SK-N-SH treated with all-trans-retinoic acid at 6 μM for 48 hours (cell line): ENCODE data around the gene CTSC.

Experiments
- ATAC-seq: fragments of 200-7000 bp; cut with Tn5 transposase; 3 replicates; pipeline ENCODE4 v1.9.1; 2020; ENCODE audit warnings: mild to moderate bottlenecking, moderate library complexity
- BACH2 ChIP-seq: fragments of 250-450 bp; sonication (Bioruptor Pico); IDR thresholded peaks from 2 replicates; pipeline ENCODE4 v1.9.0; 2021; ENCODE audit warnings: mild to moderate bottlenecking, borderline replicate concordance
- CSDC2 ChIP-seq: fragments of 250-450 bp; sonication (Bioruptor Pico); IDR thresholded peaks from 2 replicates; pipeline ENCODE4 v1.5.0; 2020; ENCODE audit warnings: mild to moderate bottlenecking, moderate library complexity
- ESRRG ChIP-seq: fragments of 250-450 bp; sonication (Bioruptor Pico); IDR thresholded peaks from 2 replicates; pipeline ENCODE4 v1.6.1; 2021; ENCODE audit warnings: mild to moderate bottlenecking
- GLIS3 ChIP-seq: fragments of 250-450 bp; sonication (Bioruptor Pico); IDR thresholded peaks from 2 replicates; pipeline ENCODE4 v1.5.0; 2020; ENCODE audit warnings: mild to moderate bottlenecking, moderate library complexity
- ISL1 ChIP-seq: fragments of 250-450 bp; sonication (Bioruptor Pico); IDR thresholded peaks from 2 replicates; pipeline ENCODE4 v2.1.2; 2022; ENCODE audit warnings: mild to moderate bottlenecking, moderate library complexity
- PPARA ChIP-seq: fragments of 250-450 bp; sonication (Bioruptor Pico); IDR thresholded peaks from 2 replicates; pipeline ENCODE4 v1.5.0; 2020; ENCODE audit warnings: mild to moderate bottlenecking, borderline replicate concordance
- RARB ChIP-seq: fragments of 250-450 bp; sonication (Bioruptor Pico); IDR thresholded peaks from 2 replicates; pipeline ENCODE4 v1.8.0; 2021; ENCODE audit warnings: mild to moderate bottlenecking, moderate library complexity
- SNAI2 ChIP-seq: fragments of 250-450 bp; sonication (Bioruptor Pico); IDR thresholded peaks from 2 replicates; pipeline ENCODE4 v1.5.0; 2020; ENCODE audit warnings: mild to moderate bottlenecking, moderate library complexity
- TCF4 ChIP-seq: fragments of 250-450 bp; sonication (Bioruptor Pico); IDR thresholded peaks from 2 replicates; pipeline ENCODE4 v1.8.0; 2021; ENCODE audit warnings: mild to moderate bottlenecking, moderate library complexity, borderline replicate concordance
- TOX ChIP-seq: fragments of 250-450 bp; sonication (Bioruptor Pico); IDR thresholded peaks from 2 replicates; pipeline ENCODE4 v1.8.0; 2021; ENCODE audit warnings: mild to moderate bottlenecking, moderate library complexity, borderline replicate concordance
- ZC3H10 ChIP-seq: fragments of 250-450 bp; sonication (Bioruptor Pico); IDR thresholded peaks from 2 replicates; pipeline ENCODE4 v1.5.1; 2021; ENCODE audit warnings: mild to moderate bottlenecking, moderate library complexity
- ZFP30 ChIP-seq: fragments of 450-650 bp; formaldehyde crosslinking; IDR thresholded peaks from 2 replicates; pipeline ENCODE4 v1.5.0; 2022; ENCODE audit warnings: mild to moderate bottlenecking, moderate library complexity
- ZNF565 ChIP-seq: fragments of 450-650 bp; formaldehyde crosslinking; conservative IDR thresholded peaks from 2 replicates; pipeline ENCODE4 v1.5.0; 2020; ENCODE audit warnings: low read depth, mild to moderate bottlenecking, moderate library complexity
- ZNF70 ChIP-seq: fragments of 450-650 bp; formaldehyde crosslinking; IDR thresholded peaks from 2 replicates; pipeline ENCODE4 v1.5.0; 2020; ENCODE audit warnings: mild to moderate bottlenecking, moderate library complexity
- ZNF8 ChIP-seq: fragments of 450-650 bp; formaldehyde crosslinking; IDR thresholded peaks from 2 replicates; pipeline ENCODE4 v1.5.0; 2020; ENCODE audit warnings: mild to moderate bottlenecking, moderate library complexity
- TF ChIP-seq, protein P1 (sequence below): fragments of 250-450 bp; sonication (Bioruptor Pico); IDR thresholded peaks from 2 replicates; pipeline ENCODE4 v1.5.1; 2021; ENCODE audit warnings: mild to moderate bottlenecking, moderate library complexity
- TF ChIP-seq, protein P2 (sequence below): fragments of 250-450 bp; sonication (Bioruptor Pico); IDR thresholded peaks from 2 replicates; pipeline ENCODE4 v1.8.0; 2021; ENCODE audit warnings: low read depth, mild to moderate bottlenecking, moderate library complexity, borderline replicate concordance
- TF ChIP-seq, protein P3 (sequence below): fragments of 250-450 bp; sonication (Bioruptor Pico); IDR thresholded peaks from 2 replicates; pipeline ENCODE4 v1.5.0; 2020; ENCODE audit warnings: mild to moderate bottlenecking, moderate library complexity
- TF ChIP-seq, protein P4 (sequence below): fragments of 250-450 bp; sonication (Bioruptor Pico); IDR thresholded peaks from 2 replicates; pipeline ENCODE4 v1.8.0; 2020; ENCODE audit warnings: mild to moderate bottlenecking, moderate library complexity, borderline replicate concordance
- TF ChIP-seq, protein P5 (sequence below): fragments of 250-450 bp; sonication (Bioruptor Pico); IDR thresholded peaks from 2 replicates; pipeline ENCODE4 v1.5.1; 2020; ENCODE audit warnings: low read depth, mild to moderate bottlenecking, moderate library complexity

CTSC gene

DNA sequence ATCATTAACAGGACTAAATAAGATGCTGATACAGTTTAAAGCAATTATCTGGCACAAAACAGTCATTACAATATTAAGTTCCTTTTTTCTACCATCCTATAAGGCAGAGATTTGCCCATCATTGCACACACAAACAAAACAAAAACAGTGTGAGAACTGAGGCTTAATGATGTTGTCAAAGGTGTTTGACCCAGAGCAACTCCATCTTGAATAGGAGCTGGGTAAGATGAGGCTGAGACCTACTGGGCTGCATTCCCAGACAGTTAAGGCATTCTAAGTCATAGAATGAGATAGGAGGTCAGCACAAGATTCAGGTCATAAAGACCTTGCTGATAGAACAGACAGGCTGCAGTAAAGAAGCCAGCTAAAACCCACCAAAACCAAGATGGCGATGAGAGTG is 33.2 kb downstream of the CTSC start:
- no peak for ATAC-seq
- no peak for TF ChIP-seq TCF4 (CRISPR knock-in tag)
- TF ChIP-seq, protein P1, sequence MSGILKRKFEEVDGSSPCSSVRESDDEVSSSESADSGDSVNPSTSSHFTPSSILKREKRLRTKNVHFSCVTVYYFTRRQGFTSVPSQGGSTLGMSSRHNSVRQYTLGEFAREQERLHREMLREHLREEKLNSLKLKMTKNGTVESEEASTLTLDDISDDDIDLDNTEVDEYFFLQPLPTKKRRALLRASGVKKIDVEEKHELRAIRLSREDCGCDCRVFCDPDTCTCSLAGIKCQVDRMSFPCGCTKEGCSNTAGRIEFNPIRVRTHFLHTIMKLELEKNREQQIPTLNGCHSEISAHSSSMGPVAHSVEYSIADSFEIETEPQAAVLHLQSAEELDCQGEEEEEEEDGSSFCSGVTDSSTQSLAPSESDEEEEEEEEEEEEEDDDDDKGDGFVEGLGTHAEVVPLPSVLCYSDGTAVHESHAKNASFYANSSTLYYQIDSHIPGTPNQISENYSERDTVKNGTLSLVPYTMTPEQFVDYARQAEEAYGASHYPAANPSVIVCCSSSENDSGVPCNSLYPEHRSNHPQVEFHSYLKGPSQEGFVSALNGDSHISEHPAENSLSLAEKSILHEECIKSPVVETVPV (CRISPR knock-in tag) = no peak

DNA sequence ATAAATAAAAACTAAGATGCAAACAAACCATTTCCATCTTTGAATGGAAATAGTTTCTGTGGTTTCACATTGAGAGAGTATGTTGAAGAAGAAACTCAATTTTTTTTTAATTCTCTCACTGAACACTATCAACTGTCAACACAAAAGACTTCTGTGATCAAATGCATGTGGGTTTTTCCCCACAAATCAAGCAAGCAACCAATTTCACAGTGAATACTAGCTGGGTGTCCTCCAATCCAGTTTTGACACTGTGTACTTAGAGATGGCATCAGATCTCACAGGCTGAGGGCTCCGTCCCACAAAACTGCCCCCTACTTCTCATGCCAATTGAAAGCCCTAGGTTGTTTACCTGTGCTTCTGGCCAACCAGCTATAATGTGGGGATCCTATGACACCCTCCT is 34.5 kb downstream of the CTSC start:
- no peak for TF ChIP-seq GLIS3 (CRISPR knock-in tag)
- no peak for TF ChIP-seq CSDC2 (CRISPR knock-in tag)
- TF ChIP-seq, protein P1 (CRISPR knock-in tag) = no peak
- TF ChIP-seq ISL1 = no peak
- TF ChIP-seq, protein P2, sequence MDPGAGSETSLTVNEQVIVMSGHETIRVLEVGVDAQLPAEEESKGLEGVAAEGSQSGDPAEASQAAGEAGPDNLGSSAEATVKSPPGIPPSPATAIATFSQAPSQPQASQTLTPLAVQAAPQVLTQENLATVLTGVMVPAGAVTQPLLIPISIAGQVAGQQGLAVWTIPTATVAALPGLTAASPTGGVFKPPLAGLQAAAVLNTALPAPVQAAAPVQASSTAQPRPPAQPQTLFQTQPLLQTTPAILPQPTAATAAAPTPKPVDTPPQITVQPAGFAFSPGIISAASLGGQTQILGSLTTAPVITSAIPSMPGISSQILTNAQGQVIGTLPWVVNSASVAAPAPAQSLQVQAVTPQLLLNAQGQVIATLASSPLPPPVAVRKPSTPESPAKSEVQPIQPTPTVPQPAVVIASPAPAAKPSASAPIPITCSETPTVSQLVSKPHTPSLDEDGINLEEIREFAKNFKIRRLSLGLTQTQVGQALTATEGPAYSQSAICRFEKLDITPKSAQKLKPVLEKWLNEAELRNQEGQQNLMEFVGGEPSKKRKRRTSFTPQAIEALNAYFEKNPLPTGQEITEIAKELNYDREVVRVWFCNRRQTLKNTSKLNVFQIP (CRISPR knock-in tag) = no peak
- no peak for TF ChIP-seq ESRRG (CRISPR knock-in tag)
- TF ChIP-seq SNAI2 (CRISPR knock-in tag) = no peak
- no peak for TF ChIP-seq RARB (CRISPR knock-in tag)
- TF ChIP-seq ZNF70 (CRISPR knock-in tag) = no peak
- TF ChIP-seq ZFP30 = no peak
- no peak for TF ChIP-seq BACH2 (CRISPR knock-in tag)
- no peak for TF ChIP-seq PPARA (CRISPR knock-in tag)
- ATAC-seq = no peak

DNA sequence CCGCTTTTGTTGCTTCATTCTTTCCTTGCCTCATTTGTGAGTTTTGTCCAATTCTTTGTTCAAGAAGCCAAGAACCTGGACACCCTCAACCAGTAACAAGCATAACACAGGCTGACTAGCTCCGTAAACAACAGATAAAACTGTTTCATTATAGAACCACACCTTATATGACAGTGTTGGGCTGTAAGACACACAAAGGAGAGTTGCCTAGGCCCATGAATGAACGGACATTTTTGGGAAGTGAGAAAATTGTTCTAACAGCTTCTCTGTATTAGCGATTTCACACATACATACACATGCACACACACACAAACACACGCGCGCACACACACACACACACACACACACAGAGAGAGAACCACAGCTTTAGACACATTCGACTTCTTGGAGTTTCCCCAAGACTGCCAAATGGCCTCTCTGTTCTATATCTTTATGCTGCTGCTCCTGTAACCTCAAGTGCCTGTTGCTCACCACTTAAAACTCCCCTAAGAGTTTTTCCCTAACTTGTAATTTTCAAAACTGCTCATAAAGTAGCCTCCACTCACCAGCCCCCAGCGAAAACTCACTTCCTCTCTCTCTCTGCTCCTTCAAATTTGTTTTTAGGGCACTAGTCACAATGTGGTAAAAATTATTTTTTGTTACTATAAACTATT is 35.9 kb downstream of the CTSC start:
- ATAC-seq = no peak
- TF ChIP-seq, protein P1 (CRISPR knock-in tag) = no peak
- TF ChIP-seq, protein P3, sequence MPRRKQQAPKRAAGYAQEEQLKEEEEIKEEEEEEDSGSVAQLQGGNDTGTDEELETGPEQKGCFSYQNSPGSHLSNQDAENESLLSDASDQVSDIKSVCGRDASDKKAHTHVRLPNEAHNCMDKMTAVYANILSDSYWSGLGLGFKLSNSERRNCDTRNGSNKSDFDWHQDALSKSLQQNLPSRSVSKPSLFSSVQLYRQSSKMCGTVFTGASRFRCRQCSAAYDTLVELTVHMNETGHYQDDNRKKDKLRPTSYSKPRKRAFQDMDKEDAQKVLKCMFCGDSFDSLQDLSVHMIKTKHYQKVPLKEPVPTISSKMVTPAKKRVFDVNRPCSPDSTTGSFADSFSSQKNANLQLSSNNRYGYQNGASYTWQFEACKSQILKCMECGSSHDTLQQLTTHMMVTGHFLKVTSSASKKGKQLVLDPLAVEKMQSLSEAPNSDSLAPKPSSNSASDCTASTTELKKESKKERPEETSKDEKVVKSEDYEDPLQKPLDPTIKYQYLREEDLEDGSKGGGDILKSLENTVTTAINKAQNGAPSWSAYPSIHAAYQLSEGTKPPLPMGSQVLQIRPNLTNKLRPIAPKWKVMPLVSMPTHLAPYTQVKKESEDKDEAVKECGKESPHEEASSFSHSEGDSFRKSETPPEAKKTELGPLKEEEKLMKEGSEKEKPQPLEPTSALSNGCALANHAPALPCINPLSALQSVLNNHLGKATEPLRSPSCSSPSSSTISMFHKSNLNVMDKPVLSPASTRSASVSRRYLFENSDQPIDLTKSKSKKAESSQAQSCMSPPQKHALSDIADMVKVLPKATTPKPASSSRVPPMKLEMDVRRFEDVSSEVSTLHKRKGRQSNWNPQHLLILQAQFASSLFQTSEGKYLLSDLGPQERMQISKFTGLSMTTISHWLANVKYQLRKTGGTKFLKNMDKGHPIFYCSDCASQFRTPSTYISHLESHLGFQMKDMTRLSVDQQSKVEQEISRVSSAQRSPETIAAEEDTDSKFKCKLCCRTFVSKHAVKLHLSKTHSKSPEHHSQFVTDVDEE (CRISPR knock-in tag) = no peak
- TF ChIP-seq BACH2 (CRISPR knock-in tag) (no peak), ZNF8 (CRISPR knock-in tag) (no peak), ESRRG (CRISPR knock-in tag) (no peak), ZNF565 (CRISPR knock-in tag) (no peak), TOX (no peak), GLIS3 (CRISPR knock-in tag) (no peak), SNAI2 (CRISPR knock-in tag) (no peak), RARB (CRISPR knock-in tag) (no peak), TCF4 (CRISPR knock-in tag) (no peak), ZC3H10 (CRISPR knock-in tag) (no peak)
- TF ChIP-seq, protein P4, sequence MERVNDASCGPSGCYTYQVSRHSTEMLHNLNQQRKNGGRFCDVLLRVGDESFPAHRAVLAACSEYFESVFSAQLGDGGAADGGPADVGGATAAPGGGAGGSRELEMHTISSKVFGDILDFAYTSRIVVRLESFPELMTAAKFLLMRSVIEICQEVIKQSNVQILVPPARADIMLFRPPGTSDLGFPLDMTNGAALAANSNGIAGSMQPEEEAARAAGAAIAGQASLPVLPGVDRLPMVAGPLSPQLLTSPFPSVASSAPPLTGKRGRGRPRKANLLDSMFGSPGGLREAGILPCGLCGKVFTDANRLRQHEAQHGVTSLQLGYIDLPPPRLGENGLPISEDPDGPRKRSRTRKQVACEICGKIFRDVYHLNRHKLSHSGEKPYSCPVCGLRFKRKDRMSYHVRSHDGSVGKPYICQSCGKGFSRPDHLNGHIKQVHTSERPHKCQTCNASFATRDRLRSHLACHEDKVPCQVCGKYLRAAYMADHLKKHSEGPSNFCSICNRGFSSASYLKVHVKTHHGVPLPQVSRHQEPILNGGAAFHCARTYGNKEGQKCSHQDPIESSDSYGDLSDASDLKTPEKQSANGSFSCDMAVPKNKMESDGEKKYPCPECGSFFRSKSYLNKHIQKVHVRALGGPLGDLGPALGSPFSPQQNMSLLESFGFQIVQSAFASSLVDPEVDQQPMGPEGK = no peak
- TF ChIP-seq, protein P2 (CRISPR knock-in tag) = no peak
- TF ChIP-seq, protein P5, sequence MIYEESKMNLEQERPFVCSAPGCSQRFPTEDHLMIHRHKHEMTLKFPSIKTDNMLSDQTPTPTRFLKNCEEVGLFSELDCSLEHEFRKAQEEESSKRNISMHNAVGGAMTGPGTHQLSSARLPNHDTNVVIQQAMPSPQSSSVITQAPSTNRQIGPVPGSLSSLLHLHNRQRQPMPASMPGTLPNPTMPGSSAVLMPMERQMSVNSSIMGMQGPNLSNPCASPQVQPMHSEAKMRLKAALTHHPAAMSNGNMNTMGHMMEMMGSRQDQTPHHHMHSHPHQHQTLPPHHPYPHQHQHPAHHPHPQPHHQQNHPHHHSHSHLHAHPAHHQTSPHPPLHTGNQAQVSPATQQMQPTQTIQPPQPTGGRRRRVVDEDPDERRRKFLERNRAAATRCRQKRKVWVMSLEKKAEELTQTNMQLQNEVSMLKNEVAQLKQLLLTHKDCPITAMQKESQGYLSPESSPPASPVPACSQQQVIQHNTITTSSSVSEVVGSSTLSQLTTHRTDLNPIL (CRISPR knock-in tag) = no peak
